ENCODE measurements around the gene ADAMTS17.

Gene ADAMTS17

GRCh38 chr15:100167884-100168375, 173.8 kb downstream of the ADAMTS17 start:
- no peak for DNase-seq

DNA sequence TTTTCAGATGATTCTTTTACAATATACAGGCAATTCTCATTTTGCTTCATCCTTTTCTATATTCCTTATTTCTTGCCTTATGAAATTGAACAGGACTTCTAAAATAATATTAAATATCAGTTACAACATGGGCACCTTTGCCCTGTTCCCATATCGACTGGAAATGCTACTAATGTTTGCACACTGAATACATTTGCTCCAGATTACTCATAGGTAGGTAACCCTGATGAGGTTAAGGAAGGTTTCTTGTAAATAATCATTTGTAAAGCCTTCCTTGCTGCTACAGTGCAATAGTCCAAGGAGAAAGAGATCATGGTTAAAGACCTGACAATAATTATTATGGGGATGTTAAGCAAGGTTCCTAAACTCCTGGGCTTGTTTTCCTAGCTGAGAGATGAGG, 175.5 kb downstream of the ADAMTS17 start:
- DNase-seq = no peak

- DNase-seq = no peak
Observed at GRCh38 chr15:100163961-100164360, 177.8 kb downstream of the ADAMTS17 start.

GRCh38 chr15:100160953-100161352, 180.8 kb downstream of the ADAMTS17 start:
- no peak for DNase-seq

DNA sequence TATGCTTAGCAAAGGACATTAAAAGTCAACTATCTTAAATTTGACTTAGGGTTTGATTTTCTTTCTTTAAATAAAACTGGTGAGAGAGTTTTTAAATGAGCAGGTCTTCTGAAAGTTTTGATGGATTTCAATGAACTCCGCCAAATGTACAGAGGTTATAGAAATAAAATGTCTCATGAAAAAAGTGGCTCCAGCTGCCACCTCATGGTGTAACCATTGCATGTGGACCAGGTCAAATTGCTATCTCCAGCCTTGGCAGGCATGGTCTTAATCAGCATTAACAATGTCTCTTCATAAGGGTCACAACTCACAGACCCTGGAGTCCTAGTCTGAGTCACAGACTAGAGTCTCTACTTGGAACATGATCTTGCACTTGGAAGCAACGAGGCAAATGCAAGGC, 182.3 kb downstream of the ADAMTS17 start:
- no peak for DNase-seq

DNA sequence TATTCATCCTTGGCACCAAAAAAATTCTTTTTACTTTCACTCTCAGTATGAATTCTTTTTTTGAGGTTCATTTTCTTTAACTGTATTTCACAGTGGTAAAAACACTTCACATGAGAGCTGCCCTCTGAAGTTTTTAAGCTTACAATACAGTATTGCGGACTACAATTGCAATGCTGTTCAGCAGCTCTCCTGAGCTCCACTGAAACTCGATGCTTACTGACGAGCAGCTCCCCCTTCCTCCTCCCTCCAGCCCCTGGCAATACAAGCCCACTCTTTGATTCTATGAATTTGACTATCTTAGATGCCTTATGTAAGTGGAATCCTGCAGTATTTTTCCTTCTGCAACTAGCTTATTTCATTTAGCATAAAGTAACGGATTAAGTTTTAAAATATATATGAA, 183.4 kb downstream of the ADAMTS17 start:
- DNase-seq = no peak

DNA sequence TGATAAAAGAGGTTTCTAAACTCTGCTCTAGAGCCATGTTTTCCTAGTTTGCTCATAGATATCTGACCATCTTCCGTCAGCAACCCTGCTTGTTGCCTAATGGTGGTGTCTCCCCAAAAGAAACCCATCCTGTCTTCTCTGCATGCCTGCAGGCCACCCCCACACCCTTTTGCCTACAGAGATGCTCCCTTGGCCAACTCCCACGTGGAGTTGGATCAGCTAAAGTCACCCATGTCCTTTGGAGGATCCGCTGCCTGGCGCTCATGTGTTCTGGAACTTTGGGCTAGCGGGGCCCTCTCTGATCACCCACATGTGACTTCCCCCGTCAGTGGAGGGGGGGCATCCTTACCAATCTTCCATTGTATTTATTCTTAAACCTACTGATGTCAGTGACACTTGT, 185.6 kb downstream of the ADAMTS17 start:
- DNase-seq = no peak

- no peak for DNase-seq
Observed at GRCh38 chr15:100154338-100154737, 187.4 kb downstream of the ADAMTS17 start.

- no peak for DNase-seq
Observed at GRCh38 chr15:100152463-100152862, 189.3 kb downstream of the ADAMTS17 start.

- no peak for DNase-seq
Observed at GRCh38 chr15:100150906-100151305, 190.9 kb downstream of the ADAMTS17 start.

DNA sequence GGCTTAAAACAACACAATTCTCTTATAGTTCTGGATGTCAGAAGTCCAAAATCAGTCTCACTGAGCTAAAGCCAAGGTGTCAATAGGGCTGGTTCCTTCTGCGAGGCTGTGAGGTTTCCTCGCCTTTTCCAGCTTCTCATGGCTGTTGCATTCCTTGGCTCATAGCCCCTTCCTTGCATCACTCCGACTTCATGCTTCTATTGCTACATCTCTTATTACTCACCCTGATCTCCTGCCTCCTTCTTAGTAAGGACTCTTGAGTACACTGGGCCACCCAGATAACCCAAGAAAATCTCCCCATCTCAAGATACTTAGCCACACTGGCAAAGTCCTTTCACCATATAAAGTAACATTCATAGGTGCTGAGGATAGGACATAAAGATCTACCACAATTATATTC, 193.9 kb downstream of the ADAMTS17 start:
- DNase-seq = no peak

GRCh38 chr15:100143378-100143777, 198.4 kb downstream of the ADAMTS17 start:
- DNase-seq = no peak

DNA sequence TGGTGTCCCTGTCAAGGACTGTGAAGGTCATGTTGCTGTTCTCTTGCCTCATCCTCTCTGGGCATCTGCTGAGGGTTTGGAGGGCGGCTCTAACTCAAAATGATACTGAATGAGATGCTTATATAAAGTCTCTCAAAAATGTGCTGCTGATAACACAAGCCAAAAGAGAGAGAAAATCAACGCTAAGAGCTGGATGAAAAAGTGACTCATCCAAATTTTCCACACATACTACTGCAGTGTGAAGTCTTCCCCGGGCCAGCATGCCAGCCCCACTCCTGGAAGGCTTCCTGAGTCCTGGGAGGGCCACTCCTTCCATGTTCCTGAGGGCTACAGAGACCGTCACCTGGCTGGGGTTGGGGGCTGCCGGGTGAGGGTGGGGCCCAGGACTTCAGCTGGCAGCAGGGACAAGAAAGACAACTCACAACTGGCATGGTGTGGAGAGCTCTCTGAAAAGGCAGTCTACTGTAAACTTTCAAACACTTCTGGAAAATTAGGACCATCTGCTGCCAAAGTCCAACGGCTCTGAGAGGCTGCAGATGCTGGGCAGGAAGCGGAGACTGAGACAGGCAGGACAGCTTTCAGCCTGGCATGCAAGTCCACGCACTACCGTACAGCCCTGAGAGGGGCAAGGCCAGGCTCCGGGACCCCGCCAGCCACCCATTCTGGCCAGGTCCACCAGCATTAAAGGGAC, 200.3 kb downstream of the ADAMTS17 start:
- DNase-seq = no peak

DNA sequence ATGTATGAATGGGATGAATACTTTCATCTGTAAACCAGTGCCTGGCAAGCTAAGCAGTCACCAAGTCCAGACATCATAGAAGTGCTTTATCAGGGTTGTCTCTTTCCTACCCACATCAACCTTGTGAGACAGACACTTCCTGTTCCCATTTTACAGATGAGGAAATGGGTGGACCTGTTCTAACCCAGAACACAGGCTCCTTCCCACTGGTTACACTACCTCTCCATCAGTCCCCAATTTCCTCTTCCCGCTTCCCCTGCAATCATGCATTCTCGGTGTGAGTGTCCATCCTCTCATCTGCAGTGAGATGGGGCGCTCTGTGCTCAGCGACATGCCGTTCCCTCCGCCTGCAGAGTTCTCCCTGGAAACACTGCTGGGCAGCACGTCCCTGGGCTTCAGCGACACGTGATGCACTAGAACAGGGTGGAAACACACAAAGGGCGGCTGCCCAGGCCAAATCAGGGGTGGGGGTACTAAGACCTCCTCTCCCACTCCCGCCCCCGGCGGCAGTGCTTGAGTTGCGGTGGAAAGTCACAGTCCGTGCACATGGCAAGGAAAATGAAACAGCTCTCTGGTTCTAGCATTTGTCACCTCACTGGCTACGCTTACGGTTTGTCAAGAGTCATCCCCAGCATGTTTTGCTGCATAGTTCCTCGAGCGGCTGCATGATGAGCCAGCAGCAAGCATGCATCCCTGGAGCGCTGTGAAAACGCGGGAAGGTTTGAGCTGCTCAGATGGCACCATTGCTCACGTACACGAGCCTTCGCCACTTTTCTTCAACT, 201.1 kb downstream of the ADAMTS17 start:
- no peak for DNase-seq

DNA sequence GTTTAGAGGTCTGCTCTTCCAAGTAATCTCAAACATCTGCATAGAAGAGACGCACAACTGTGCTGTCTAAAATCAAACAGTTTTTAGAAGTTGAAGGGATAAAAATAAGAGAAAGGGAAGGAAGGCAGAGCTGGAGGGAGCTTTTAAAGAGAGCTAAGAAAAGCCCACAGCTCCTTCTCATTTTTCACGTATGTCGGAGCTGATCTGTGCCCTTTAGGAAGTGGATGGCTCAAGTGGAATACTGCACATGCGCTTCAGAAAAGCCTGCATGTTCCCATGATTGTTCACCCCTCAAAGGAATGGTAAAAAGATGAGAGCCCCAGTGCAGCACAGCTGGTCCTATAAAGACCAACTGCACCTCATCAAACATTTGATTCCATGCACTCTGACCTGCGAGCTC, 207.2 kb downstream of the ADAMTS17 start:
- DNase-seq = no peak

DNA sequence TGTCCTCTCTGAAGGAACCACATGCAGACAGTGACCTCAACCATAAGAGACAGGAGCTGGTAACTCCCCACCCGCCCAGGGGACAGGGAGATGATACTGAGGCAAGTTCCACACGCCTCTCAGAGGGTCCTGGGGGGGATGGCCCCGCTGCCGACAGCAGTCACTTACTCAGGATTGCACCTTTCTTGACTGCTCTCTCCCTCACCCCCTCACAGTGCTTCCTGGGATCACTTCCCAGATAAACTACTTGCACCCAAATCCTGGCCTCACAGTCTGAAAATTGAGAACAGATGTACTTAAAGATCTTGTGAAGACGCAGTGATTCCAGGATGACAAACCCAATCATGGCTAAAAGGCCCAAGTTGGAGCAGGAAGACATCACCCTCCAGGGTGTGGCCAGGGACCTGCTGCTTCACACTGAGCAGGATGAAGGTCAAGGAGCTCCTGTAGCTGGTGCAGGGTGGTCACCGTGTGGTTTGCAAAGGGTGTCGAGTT, 207.6 kb downstream of the ADAMTS17 start:
- DNase-seq = no peak

DNA sequence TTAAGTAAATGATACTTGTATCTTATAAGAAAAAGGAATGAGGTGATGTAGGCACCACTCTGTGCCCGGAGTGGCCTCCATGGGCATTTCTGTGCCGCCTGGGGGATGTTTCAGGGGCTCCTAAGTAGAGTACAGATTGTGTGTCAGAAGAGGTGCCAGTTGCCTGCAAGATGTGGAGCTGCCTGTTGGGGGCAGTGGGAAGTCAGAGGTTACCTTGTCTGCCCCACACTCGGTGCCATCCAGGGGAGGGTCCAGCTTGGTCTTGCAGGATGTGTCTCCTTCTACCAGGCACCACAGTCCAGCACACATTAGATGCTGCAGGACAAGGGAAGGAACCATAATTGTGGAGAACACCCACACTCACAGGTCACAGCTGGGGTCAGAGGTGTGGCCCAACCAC, 208.8 kb downstream of the ADAMTS17 start:
- no peak for DNase-seq

- DNase-seq = no peak
Observed at GRCh38 chr15:100132309-100132708, 209.5 kb downstream of the ADAMTS17 start.

DNA sequence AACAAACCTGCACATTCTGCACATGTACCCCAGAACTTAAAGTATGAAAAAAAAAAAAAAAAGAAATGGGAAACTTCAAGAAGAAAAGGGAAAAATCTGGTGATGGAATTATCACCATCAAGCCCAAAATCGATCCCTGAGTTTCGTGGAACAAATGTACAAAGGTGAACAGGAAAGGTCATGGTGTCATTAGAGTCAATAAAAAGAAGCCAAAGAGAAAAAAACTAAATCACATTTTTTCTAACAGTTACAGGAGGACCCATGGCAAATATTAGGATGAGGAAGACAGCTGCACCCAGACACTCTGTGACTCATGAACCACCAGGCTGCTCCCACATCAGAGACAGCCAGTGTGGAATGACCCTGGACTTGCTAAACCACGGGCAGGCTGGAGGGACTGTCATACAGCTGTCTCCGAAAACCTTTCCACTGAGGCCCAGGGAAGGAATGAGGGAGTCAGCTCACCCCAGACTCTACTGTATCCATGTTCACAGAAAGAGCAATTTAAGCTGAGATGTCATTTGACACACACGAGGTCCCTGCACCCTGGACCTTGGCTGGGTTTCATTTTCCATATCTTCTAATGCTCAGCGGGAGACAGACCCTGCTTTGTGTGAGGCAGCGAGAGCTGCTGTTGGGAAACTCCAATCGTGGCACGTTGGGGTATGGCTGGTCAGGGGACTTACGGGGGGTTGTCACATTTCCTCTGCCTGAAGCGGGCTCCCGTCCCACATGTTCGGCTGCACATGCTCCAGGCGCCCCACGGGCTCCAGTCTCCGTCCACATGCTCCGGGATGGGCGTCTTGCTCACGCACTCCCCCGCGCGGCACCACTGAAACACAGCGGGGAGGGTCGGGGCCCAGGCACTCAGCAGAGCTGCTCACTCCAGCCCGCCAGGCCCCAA, 210.2 kb downstream of the ADAMTS17 start:
- no peak for DNase-seq

GRCh38 chr15:100129677-100130076, 212.1 kb downstream of the ADAMTS17 start:
- DNase-seq = no peak

DNA sequence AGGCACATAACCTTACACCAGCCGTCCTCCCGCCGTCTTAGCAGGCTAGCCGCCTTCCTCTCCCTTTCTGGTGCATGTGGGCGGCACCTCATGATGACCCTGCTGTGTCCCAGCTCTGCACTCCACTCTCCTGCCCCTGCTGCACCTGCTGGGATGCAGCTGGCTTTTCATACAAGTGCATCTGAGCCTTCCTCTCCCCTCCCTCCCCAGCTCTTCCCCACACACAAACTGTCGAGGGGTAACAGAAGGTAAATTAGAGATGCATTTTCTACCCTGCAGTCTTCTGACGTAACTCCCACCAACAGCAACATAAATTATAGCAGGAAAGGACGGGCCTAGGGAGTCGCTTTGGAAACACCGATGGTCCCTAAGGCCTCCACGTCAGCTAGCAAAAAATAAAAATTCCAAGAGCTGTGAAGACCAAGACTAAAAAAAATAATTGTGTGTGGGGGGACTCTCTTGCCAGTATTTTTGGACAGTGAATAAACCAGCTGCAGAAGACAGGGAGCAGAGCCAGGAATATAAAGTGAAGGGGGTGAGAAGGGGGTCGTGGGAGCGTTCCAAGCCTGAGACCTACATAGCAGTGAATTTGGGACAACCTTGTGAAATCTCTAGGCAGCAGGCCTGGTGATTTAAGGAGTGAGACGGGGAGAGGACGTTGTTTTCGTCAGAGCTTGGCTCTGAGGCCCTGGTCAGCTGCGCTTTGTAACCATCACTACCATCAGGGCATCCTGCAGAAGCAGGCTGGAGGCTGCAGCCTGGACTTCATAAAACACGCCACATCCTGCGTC, 216.2 kb downstream of the ADAMTS17 start:
- no peak for DNase-seq

DNA sequence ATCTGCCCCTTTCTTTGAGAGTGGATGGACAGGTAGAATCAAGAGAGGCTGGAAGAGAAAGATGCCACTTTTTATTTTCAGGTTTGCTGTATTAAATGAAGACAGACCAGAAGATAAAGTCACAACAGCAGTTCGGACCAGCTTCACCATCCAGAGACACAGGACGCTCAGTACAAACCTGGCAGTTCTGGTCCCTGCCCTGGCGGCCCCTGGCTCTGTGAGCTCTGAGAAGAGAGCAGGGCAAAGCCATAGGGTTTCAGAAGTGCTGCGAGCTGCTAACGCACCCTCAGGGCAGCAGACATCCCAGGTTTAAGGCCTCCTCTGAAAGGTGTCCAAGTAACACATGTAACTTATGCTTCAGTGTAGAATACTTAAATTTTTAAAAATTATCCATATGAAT, 216.8 kb downstream of the ADAMTS17 start:
- no peak for DNase-seq
